Activated CD4-positive, alpha-beta memory T cell treated with anti-CD3 and anti-CD28 coated beads for 36 hours (primary cell): ENCODE results near the gene KRT31. TPM values are rescaled to one million over a fixed set of nuclear protein-coding genes. Genes with fewer than 3 reads are reported as not detected.

ENCODE experiments used
- CTCF ChIA-PET: fragments of 350-600 bp; sonication (Branson Sonifier 250); formaldehyde crosslinking; loops from one replicate; lab custom pipeline; 2021; ENCODE audit warnings: antibody characterized with exemption, inconsistent platforms; lab: Charles Lee
- POLR2A ChIA-PET: fragments of 350-600 bp; sonication (Branson Sonifier 250); formaldehyde crosslinking; loops from one replicate; lab custom pipeline; 2021; ENCODE audit warnings: antibody characterized with exemption; lab: Charles Lee
- DNase-seq: peaks from one replicate; pipeline ENCODE4 v3.0.0-alpha.2; 2020
- H3K27ac Mint-ChIP-seq: one replicate; pipeline ENCODE4 v1.8.0; 2021; ENCODE audit warnings: mixed read lengths
- H3K27me3 Mint-ChIP-seq: one replicate; pipeline ENCODE4 v1.8.0; 2021; ENCODE audit warnings: mixed read lengths
- H3K36me3 Mint-ChIP-seq: one replicate; pipeline ENCODE4 v1.8.0; 2021; ENCODE audit warnings: mixed read lengths
- H3K4me1 Mint-ChIP-seq: one replicate; pipeline ENCODE4 v1.8.0; 2021; ENCODE audit warnings: low read depth, mixed read lengths
- H3K4me3 Mint-ChIP-seq: one replicate; pipeline ENCODE4 v1.8.0; 2021; ENCODE audit warnings: mild to moderate bottlenecking, mixed read lengths
- H3K9me3 Mint-ChIP-seq: one replicate; pipeline ENCODE4 v1.8.0; 2021; ENCODE audit warnings: mixed read lengths
- intact Hi-C: fragments of 100-400 bp; cut with micrococcal nuclease; formaldehyde crosslinking; loops from one replicate; pipeline ENCODE4 v1.15.1; 2023
- total RNA-seq, 2 experiments: library from RNA; stranded (reverse); gene quantifications; one replicate each; pipeline ENCODE4 v1.2.3, GENCODE V29; 2021

KRT31 gene
- total RNA-seq, result not detected

DNA sequence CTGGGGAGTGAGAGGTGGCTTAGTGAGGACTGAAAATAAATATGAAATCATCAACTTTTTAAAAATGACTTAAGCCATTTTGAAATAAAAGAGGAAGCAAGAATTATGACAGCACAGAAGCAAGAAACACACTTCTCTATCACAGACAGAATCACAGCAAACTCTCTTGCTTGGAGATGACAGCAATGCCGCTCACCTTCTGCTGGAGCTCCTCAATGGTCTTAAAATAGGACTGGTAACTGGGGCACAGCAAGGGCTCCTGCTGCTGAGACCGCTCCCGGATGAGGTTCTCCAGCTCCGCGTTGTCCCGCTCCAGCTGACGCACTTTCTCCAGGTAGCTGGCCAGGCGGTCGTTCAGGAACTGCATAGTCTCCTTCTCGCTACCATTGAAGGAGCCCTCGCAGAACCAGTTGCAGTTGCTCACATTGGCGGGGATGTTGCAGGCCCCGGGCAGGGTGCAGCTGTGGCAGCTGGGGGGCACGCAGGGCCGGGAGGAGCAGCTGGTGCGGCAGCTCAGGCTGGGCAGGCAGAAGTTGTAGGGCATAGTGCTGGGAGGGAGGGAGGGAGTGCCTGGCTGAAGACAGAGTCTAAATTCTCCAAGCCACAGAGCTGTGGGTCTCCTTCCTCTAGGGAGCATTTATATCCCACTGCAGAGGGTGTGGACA lies at the start of gene KRT31:
KRT31 (minus strand) TSS at position 613 of the 665 bp plus-strand sequence; CDS start at position 544, 69 bp downstream.
- H3K36me3 Mint-ChIP-seq, result no peaks in the 10 kb centered on the region
- H3K27ac Mint-ChIP-seq, result no peak within 1 kb of the TSS
- ChIA-PET POLR2A (no interaction called here), CTCF (no interaction called here)
- H3K4me3 Mint-ChIP-seq, result no peak within 1 kb of the TSS
- no peaks in the 10 kb centered on the region for H3K9me3 Mint-ChIP-seq
- no peak for DNase-seq
- intact Hi-C loops, result no loop called here
- peaks cover 6% of the 10 kb centered on the region for H3K4me1 Mint-ChIP-seq
- peaks cover under 1% of the 10 kb centered on the region for H3K27me3 Mint-ChIP-seq

GRCh38 chr17:41446806-41447205 lies 49.4 kb upstream of the KRT31 start:
- no peaks in the 10 kb centered on the region for H3K36me3 Mint-ChIP-seq
- POLR2A ChIA-PET, result no interaction called here

GRCh38 chr17:41444640-41445039 lies 47.2 kb upstream of the KRT31 start:
- CTCF ChIA-PET, result no interaction called here
- no peak overlapping the region for H3K4me3 Mint-ChIP-seq

More at GRCh38 chr17:41446806-41447205, 49.4 kb upstream of the KRT31 start:
- Mint-ChIP-seq H3K4me1 (no peaks in the 10 kb centered on the region), H3K27me3 (no peaks in the 10 kb centered on the region), H3K27ac (no peak overlapping the region), H3K4me3 (no peak overlapping the region), H3K9me3 (no peaks in the 10 kb centered on the region)
- CTCF ChIA-PET, result interaction anchor here (1.1 to 1.7 kb wide), 2 partner anchors 13 to 102 kb away, joined by 3 to 6 read pairs; no protein-coding TSS in a partner anchor
- intact Hi-C loops, result no loop called here
- no peak for DNase-seq

GRCh38 chr17:41444186-41444585 lies 46.8 kb upstream of the KRT31 start:
- Mint-ChIP-seq H3K36me3 (no peaks in the 10 kb centered on the region), H3K4me3 (no peak overlapping the region), H3K27me3 (no peaks in the 10 kb centered on the region), H3K4me1 (no peaks in the 10 kb centered on the region), H3K9me3 (no peaks in the 10 kb centered on the region), H3K27ac (no peak overlapping the region)
- ChIA-PET POLR2A (no interaction called here), CTCF (no interaction called here)
- no peak for DNase-seq
- intact Hi-C loops, result no loop called here

More at GRCh38 chr17:41444640-41445039, 47.2 kb upstream of the KRT31 start:
- no peak for DNase-seq
- H3K4me1 Mint-ChIP-seq, result no peaks in the 10 kb centered on the region
- H3K9me3 Mint-ChIP-seq, result no peaks in the 10 kb centered on the region
- no peaks in the 10 kb centered on the region for H3K36me3 Mint-ChIP-seq
- no peaks in the 10 kb centered on the region for H3K27me3 Mint-ChIP-seq
- POLR2A ChIA-PET, result no interaction called here
- intact Hi-C loops, result no loop called here
- no peak overlapping the region for H3K27ac Mint-ChIP-seq

- Mint-ChIP-seq H3K4me3 (no peak overlapping the region), H3K4me1 (no peaks in the 10 kb centered on the region), H3K27ac (no peak overlapping the region), H3K36me3 (no peaks in the 10 kb centered on the region), H3K27me3 (no peaks in the 10 kb centered on the region), H3K9me3 (no peaks in the 10 kb centered on the region)
- CTCF ChIA-PET, result no interaction called here
- intact Hi-C loops, result no loop called here
- POLR2A ChIA-PET, result no interaction called here
- DNase-seq, result no peak
Measured at GRCh38 chr17:41442739-41443138, 45.3 kb upstream of the KRT31 start.

- no peaks in the 10 kb centered on the region for H3K4me1 Mint-ChIP-seq
- no peak within 1 kb of the TSS for H3K4me3 Mint-ChIP-seq
- no peaks in the 10 kb centered on the region for H3K27me3 Mint-ChIP-seq
- intact Hi-C loops, result no loop called here
- no peak within 1 kb of the TSS for H3K27ac Mint-ChIP-seq
- H3K36me3 Mint-ChIP-seq, result no peaks in the 10 kb centered on the region
- H3K9me3 Mint-ChIP-seq, result no peaks in the 10 kb centered on the region
- ChIA-PET POLR2A (no interaction called here), CTCF (no interaction called here)
- no peak for DNase-seq
Measured at GRCh38 chr17:41440531-41441033, 43.2 kb upstream of the KRT31 start, which contains the start of gene KRT38. TSS of gene KRT38 (minus strand) at chr17:41440983. CDS start at chr17:41440921, 62 bp downstream.

DNA sequence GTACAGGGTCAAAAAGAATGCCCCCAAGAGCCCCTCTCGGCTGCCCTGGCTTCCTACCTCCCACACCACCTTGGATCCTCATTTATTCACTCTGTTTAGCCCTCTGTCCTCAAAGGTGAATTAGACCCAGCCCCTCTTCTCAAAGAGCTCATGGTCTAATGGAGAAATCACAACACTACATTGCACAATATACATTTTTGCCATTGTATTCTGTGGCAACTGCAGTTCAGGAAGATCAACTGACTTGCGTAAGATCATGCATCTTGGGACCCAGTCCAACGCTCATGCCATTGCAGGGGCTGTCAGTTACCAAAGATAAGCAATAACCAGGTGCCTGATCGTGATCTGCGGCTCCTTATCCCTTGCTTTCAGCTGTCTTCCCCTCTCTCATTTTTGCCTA lies 42.0 kb upstream of the KRT31 start:
- Mint-ChIP-seq H3K36me3 (no peaks in the 10 kb centered on the region), H3K4me1 (no peaks in the 10 kb centered on the region)

DNA sequence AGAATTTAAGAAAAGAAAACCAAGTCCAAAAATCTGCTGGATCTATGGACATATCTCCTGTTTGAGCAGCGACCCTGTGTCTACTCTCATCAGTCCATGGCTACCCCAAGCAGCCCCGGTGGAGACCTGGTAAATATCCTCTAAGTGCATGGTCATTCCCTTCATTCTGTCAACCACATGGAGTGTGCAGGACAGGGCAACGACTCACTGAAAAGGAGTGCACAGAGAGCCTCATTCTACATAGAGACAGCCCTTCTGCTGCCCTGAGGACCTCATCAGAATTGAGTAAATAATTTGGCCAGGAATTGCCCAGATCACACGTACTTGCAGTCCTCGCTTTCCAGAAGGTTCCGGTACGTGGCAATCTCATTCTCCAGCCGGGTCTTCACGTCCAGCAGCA lies 40.4 kb upstream of the KRT31 start:
- intact Hi-C loops, result no loop called here

More for the DNA sequence above, 42.0 kb upstream of the KRT31 start:
- H3K27me3 Mint-ChIP-seq, result no peaks in the 10 kb centered on the region
- ChIA-PET POLR2A (no interaction called here), CTCF (no interaction called here)
- intact Hi-C loops, result no loop called here
- H3K9me3 Mint-ChIP-seq, result no peaks in the 10 kb centered on the region
- H3K27ac Mint-ChIP-seq, result no peak overlapping the region
- no peak for DNase-seq
- H3K4me3 Mint-ChIP-seq, result no peak overlapping the region

DNA sequence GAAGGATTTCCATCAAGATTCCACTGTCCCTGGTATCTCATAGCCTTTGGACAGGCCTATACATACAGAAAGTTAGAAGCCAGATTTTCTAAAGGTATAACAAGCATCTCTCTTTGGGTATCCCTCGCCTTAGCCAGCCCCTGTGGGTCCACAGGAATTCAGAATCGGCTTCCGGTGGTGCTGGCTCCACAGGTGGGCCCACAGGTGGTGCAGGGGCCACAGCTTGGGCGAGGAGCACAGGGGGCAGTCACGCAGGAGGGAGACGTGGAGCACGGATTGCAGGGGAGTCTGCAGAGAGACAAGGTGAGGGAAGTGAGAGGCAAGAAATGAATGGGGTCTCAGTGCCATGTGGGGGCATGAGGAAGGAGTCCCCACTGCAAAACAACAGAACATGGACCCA lies 39.8 kb upstream of the KRT31 start:
- CTCF ChIA-PET, result no interaction called here

More for the DNA sequence above, 40.4 kb upstream of the KRT31 start:
- Mint-ChIP-seq H3K36me3 (no peaks in the 10 kb centered on the region), H3K27ac (no peak overlapping the region), H3K27me3 (no peaks in the 10 kb centered on the region), H3K4me3 (no peak overlapping the region), H3K9me3 (no peaks in the 10 kb centered on the region), H3K4me1 (no peaks in the 10 kb centered on the region)
- ChIA-PET CTCF (no interaction called here), POLR2A (no interaction called here)
- no peak for DNase-seq

GRCh38 chr17:41434415-41434814 lies 37.0 kb upstream of the KRT31 start:
- CTCF ChIA-PET, result interaction anchor here (1.0 to 1.1 kb wide), 2 partner anchors 13 to 115 kb away, joined by 3 to 4 read pairs; no protein-coding TSS in a partner anchor
- no peak overlapping the region for H3K4me3 Mint-ChIP-seq
- no peaks in the 10 kb centered on the region for H3K36me3 Mint-ChIP-seq

More for the DNA sequence above, 39.8 kb upstream of the KRT31 start:
- Mint-ChIP-seq H3K36me3 (no peaks in the 10 kb centered on the region), H3K4me3 (no peak overlapping the region), H3K27me3 (no peaks in the 10 kb centered on the region), H3K27ac (no peak overlapping the region), H3K9me3 (no peaks in the 10 kb centered on the region), H3K4me1 (no peaks in the 10 kb centered on the region)
- POLR2A ChIA-PET, result no interaction called here
- DNase-seq, result no peak
- intact Hi-C loops, result no loop called here

GRCh38 chr17:41434005-41434404 lies 36.6 kb upstream of the KRT31 start:
- ChIA-PET POLR2A (interaction anchor here (0.6 kb wide), 1 partner anchor 163 kb away, joined by 4 read pairs; no protein-coding TSS in a partner anchor), CTCF (interaction anchor here (1.0 to 1.1 kb wide), 2 partner anchors 13 to 115 kb away, joined by 3 to 4 read pairs; no protein-coding TSS in a partner anchor)
- intact Hi-C loops, result no loop called here
- Mint-ChIP-seq H3K4me1 (no peaks in the 10 kb centered on the region), H3K4me3 (no peak overlapping the region), H3K27ac (no peak overlapping the region), H3K27me3 (peaks cover 2% of the 10 kb centered on the region), H3K36me3 (no peaks in the 10 kb centered on the region), H3K9me3 (no peaks in the 10 kb centered on the region)
- no peak for DNase-seq

More at GRCh38 chr17:41434415-41434814, 37.0 kb upstream of the KRT31 start:
- Mint-ChIP-seq H3K4me1 (no peaks in the 10 kb centered on the region), H3K9me3 (no peaks in the 10 kb centered on the region), H3K27me3 (peaks cover 2% of the 10 kb centered on the region), H3K27ac (no peak overlapping the region)
- intact Hi-C loops, result no loop called here
- POLR2A ChIA-PET, result no interaction called here
- DNase-seq, result no peak

GRCh38 chr17:41433586-41433985 lies 36.2 kb upstream of the KRT31 start:
- CTCF ChIA-PET, result interaction anchor here (1.0 to 1.1 kb wide), 2 partner anchors 14 to 116 kb away, joined by 3 to 4 read pairs; no protein-coding TSS in a partner anchor
- H3K27ac Mint-ChIP-seq, result no peak overlapping the region

More at GRCh38 chr17:41433586-41433985, 36.2 kb upstream of the KRT31 start:
- no peak for DNase-seq
- Mint-ChIP-seq H3K27me3 (peaks cover 2% of the 10 kb centered on the region), H3K4me1 (no peaks in the 10 kb centered on the region), H3K9me3 (no peaks in the 10 kb centered on the region), H3K36me3 (no peaks in the 10 kb centered on the region), H3K4me3 (no peak overlapping the region)
- POLR2A ChIA-PET, result interaction anchor here (0.6 kb wide), 1 partner anchor 164 kb away, joined by 4 read pairs; no protein-coding TSS in a partner anchor
- intact Hi-C loops, result no loop called here
